Heart left ventricle (tissue), 16 donors: ENCODE results near the gene VARS1. TPM values are rescaled to one million over a fixed set of nuclear protein-coding genes. Genes with fewer than 3 reads are reported as not detected.

ENCODE experiments used
- ATAC-seq, 4 donors: fragments of 200-7000 bp; cut with Tn5 transposase; one replicate each; pipeline ENCODE4 v1.9.1; 2020 to 2022; ENCODE audit warnings: moderate library complexity in 4 of 4, mild to moderate bottlenecking in 3 of 4, moderate number of reproducible peaks in 1 of 4
- DNase-seq, 5 donors: peaks; one replicate each; pipeline ENCODE4 v3.0.0-alpha.2; 2020
- H3K27ac ChIP-seq, 12 donors: fragments of 200-600 bp; sonication (generic) in 4 of 12; one replicate each; pipeline versions ENCODE4 v1.5.0 to v1.8.0; 2016 to 2022; ENCODE audit warnings: mild to moderate bottlenecking in 2 of 12
- H3K27me3 ChIP-seq, 9 donors: fragments of 200-600 bp; sonication (generic) in 2 of 9; one replicate each; pipeline versions ENCODE4 v1.5.1 to v1.8.0; 2016 to 2022; ENCODE audit warnings: mild to moderate bottlenecking in 3 of 9
- H3K36me3 ChIP-seq, 9 donors: fragments of 200-600 bp; sonication (generic) in 2 of 9; one replicate each; pipeline versions ENCODE4 v1.5.0 to v1.8.0; 2018 to 2022; ENCODE audit warnings: mild to moderate bottlenecking in 2 of 9
- H3K4me1 ChIP-seq, 12 donors: fragments of 200-600 bp; sonication (generic) in 4 of 12; one replicate each; pipeline versions ENCODE4 v1.5.0 to v1.8.0; 2016 to 2022; ENCODE audit warnings: mild to moderate bottlenecking in 3 of 12
- H3K4me3 ChIP-seq, 12 donors: fragments of 200-600 bp; sonication (generic) in 4 of 12; one replicate each; pipeline versions ENCODE4 v1.5.0 to v1.8.0; 2017 to 2022; ENCODE audit warnings: mild to moderate bottlenecking in 9 of 12, moderate library complexity in 4 of 12
- H3K9me3 ChIP-seq, 12 donors: fragments of 200-600 bp; sonication (generic) in 4 of 12; one replicate each; pipeline versions ENCODE4 v1.5.0 to v1.8.0; 2016 to 2022; ENCODE audit warnings: mild to moderate bottlenecking in 1 of 12
- CTCF ChIP-seq, 12 donors: fragments of 200-600 bp; sonication (generic) in 4 of 12; IDR thresholded peaks; one replicate each; pipeline versions ENCODE4 v1.5.0 to v1.8.0; 2018 to 2022; ENCODE audit warnings: antibody characterized with exemption in 12 of 12, mild to moderate bottlenecking in 5 of 12
- POLR2A ChIP-seq, 2 donors: fragments of 450-650 bp; IDR thresholded peaks; one replicate each; pipeline ENCODE4 v1.6.1; 2017; ENCODE audit warnings: antibody characterized with exemption in 2 of 2, mild to moderate bottlenecking in 2 of 2, moderate library complexity in 2 of 2
- WGBS, 4 donors: extraction: QIAGEN DNeasy Blood & Tissue Kit in 2 of 4; methylation state at CpG; one replicate each; pipeline versions ENCODE4 v1.1.5 to v1.1.7; 2013 to 2018; 5-methylcytosine and 5-hydroxymethylcytosine counted together
- intact Hi-C, 10 donors: fragments of 100-400 bp; cut with DNase I; formaldehyde crosslinking; loops; one replicate each; pipeline versions ENCODE4 v1.11.1 to v1.14.2; 2022
- polyA plus RNA-seq, 2 donors: library from polyadenylated mRNA; stranded (reverse); fragments of 200-250 nt; gene quantifications; one replicate each; pipeline ENCODE4 v1.2.3, GENCODE V29; 2013
- total RNA-seq, 9 donors: library from RNA; depleted of rRNA in 2 of 9; stranded (reverse); fragments of >200 nt in 2 of 9; fragmentation: NEBNext Ultra II Directional in 3 of 9; extraction: Animal tissue kit (Norgen Biotek cat#: 25700) in 3 of 9; gene quantifications; one replicate each; pipeline versions ENCODE4 v1.1.0 to v1.2.4, GENCODE V29; 2016 to 2023
- donor health status: ischemic (EF 13 %, LVEDD 7.1; RV severe dilation, severe dysfunction).
- donor health status: healthy with polysubstance abuse.
- donor health status: DM: no; HTN: yes; CAD: no.
- donor health status: DM: no; HTN: no; CAD: no.
- donor health status: ischemic (EF 25% LVEDD 6.9; RV normal size, moderate dysfunction).
- donor health status: ischemic (EF 25% LVEDD 5.7; RV mildly dilated, moderate dysfunction).
- donor health status: healthy.
- donor health status: DM: yes; HTN: yes; CAD: no.
- donor health status: ischemic (EF 35%, LVEDD 5.7; RV mildly dilated, moderate dysfunction).
- donor health status: nonischemic (EF 11% LVEDD 7.7; RV severe dilation, severe dysfunction).
- donor health status: DM: yes; HTN: yes; CAD: no.
- donor health status: PGD.
- donor health status: ischemic (EF 29% LVEDD 5.4; RV normal size, mild dysfunction).
- donor health status: nonischemic (EF 23%, LVEDD 6.1; RV moderate dilation, normal function).

VARS1 gene
- total and polyA plus RNA-seq, 11 donors = 18.6 to 61.8 (median 26.1) TPM

- peak in 1 of 4 donors; percentile 4 for ATAC-seq
Observed at GRCh38 chr6:31762878-31763618, 32.5 kb downstream of the VARS1 start.

GRCh38 chr6:31762356-31762755, 33.2 kb downstream of the VARS1 start, which contains the start of gene SAPCD1:
TSS of gene SAPCD1 (plus strand) at chr6:31762656. CDS start at chr6:31763055, 399 bp downstream.
- H3K36me3 ChIP-seq = peaks cover 0 to 29% (median 0%) of the 10 kb centered on the region in 9 donors
- ATAC-seq (no peak), DNase-seq (no peak)
- no peak for TF ChIP-seq POLR2A (IDR thresholded peaks at IDR 0.05)
- TF ChIP-seq CTCF (IDR thresholded peaks at IDR 0.05) = no peak
- no peaks in the 10 kb centered on the region for H3K9me3 ChIP-seq
- H3K4me3 ChIP-seq = no peak within 1 kb of the TSS
- no peaks in the 10 kb centered on the region for H3K27me3 ChIP-seq
- H3K4me1 ChIP-seq = peaks cover 0 to 21% (median 5%) of the 10 kb centered on the region in 12 donors
- intact Hi-C loops = loop anchor here in 3 of 10 donors (5.0 to 10.0 kb wide), 3 partner anchors 35 to 80 kb away; partner anchors contain the start of genes LY6G5C (in 2 of the 3) and DDAH2 (in 1 of the 3)
- peak within 1 kb of the TSS in 1 of 12 donors; percentile 47 for H3K27ac ChIP-seq
- 74 to 81% (median 77%) methylated on average over 4 of the region's 4 CpGs for WGBS, 4 donors

More at GRCh38 chr6:31762878-31763618, 32.5 kb downstream of the VARS1 start:
- Histone ChIP-seq H3K4me1 (peaks cover 0 to 21% (median 6%) of the 10 kb centered on the region in 12 donors), H3K4me3 (no peak overlapping the region), H3K36me3 (peaks cover 0 to 29% (median 0%) of the 10 kb centered on the region in 9 donors), H3K27ac (peak overlapping the region in 1 of 12 donors; percentile 47), H3K9me3 (no peaks in the 10 kb centered on the region), H3K27me3 (no peaks in the 10 kb centered on the region)
- no peak for DNase-seq
- intact Hi-C loops = loop anchor here in 3 of 10 donors (5.0 to 10.0 kb wide), 3 partner anchors 36 to 81 kb away; partner anchors contain the start of genes LY6G5C (in 2 of the 3) and DDAH2 (in 1 of the 3)
- TF ChIP-seq POLR2A (IDR thresholded peaks at IDR 0.05) (no peak), CTCF (IDR thresholded peaks at IDR 0.05) (no peak)
- 57 to 69% (median 63%) methylated on average over 6 to 8 of the region's 8 CpGs for WGBS, 4 donors

DNA sequence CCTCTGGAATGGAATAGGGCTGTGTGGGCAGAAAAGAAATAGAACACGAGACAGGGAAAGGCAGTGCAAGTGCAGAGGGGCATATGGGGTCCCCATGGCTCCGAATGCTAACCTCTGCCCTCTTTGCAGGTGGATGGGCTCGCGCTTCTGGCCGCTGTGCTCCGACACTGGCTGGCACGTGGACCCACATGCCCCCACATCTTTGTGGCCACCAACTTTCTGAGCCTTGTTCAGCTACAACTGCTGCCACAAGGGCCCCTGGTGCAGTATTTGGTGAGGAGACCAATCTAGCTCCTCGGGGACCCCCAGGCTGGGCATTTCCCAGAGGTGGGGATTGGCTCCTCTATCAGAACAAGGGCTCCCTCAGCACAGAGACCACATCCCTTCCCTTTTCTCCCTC, 34.2 kb downstream of the VARS1 start:
- intact Hi-C loops = loop anchor here in 3 of 10 donors (5.0 to 10.0 kb wide), 3 partner anchors 34 to 79 kb away; partner anchors contain the start of genes LY6G5C (in 2 of the 3) and DDAH2 (in 1 of the 3)
- Histone ChIP-seq H3K36me3 (peaks cover 0 to 29% (median 0%) of the 10 kb centered on the region in 9 donors), H3K4me3 (no peak overlapping the region), H3K27me3 (no peaks in the 10 kb centered on the region), H3K4me1 (peaks cover 0 to 19% (median 3%) of the 10 kb centered on the region in 12 donors), H3K27ac (no peak overlapping the region), H3K9me3 (no peaks in the 10 kb centered on the region)
- 91 to 99% (median 97%) methylated on average over 8 of the region's 8 CpGs for WGBS, 4 donors
- ATAC-seq (no peak), DNase-seq (no peak)
- TF ChIP-seq CTCF (IDR thresholded peaks at IDR 0.05) = no peak
- no peak for TF ChIP-seq POLR2A (IDR thresholded peaks at IDR 0.05)

- intact Hi-C loops = loop anchor here in 3 of 10 donors (5.0 to 10.0 kb wide), 3 partner anchors 33 to 78 kb away; partner anchors contain the start of genes LY6G5C (in 2 of the 3) and DDAH2 (in 1 of the 3)
- Histone ChIP-seq H3K4me1 (peaks cover 0 to 14% (median 2%) of the 10 kb centered on the region in 12 donors), H3K9me3 (no peaks in the 10 kb centered on the region), H3K36me3 (peaks cover 0 to 29% (median 0%) of the 10 kb centered on the region in 9 donors), H3K4me3 (no peak overlapping the region), H3K27ac (no peak overlapping the region), H3K27me3 (no peaks in the 10 kb centered on the region)
- TF ChIP-seq CTCF (IDR thresholded peaks at IDR 0.05) = no peak
- no peak for TF ChIP-seq POLR2A (IDR thresholded peaks at IDR 0.05)
- DNase-seq (no peak), ATAC-seq (no peak)
- WGBS, 4 donors = 89 to 97% (median 93%) methylated on average over 5 of the region's 5 CpGs
Observed at GRCh38 chr6:31760790-31761189, 34.8 kb downstream of the VARS1 start.
